ENCODE results near the gene SPOCK1.

SPOCK1 gene

DNA sequence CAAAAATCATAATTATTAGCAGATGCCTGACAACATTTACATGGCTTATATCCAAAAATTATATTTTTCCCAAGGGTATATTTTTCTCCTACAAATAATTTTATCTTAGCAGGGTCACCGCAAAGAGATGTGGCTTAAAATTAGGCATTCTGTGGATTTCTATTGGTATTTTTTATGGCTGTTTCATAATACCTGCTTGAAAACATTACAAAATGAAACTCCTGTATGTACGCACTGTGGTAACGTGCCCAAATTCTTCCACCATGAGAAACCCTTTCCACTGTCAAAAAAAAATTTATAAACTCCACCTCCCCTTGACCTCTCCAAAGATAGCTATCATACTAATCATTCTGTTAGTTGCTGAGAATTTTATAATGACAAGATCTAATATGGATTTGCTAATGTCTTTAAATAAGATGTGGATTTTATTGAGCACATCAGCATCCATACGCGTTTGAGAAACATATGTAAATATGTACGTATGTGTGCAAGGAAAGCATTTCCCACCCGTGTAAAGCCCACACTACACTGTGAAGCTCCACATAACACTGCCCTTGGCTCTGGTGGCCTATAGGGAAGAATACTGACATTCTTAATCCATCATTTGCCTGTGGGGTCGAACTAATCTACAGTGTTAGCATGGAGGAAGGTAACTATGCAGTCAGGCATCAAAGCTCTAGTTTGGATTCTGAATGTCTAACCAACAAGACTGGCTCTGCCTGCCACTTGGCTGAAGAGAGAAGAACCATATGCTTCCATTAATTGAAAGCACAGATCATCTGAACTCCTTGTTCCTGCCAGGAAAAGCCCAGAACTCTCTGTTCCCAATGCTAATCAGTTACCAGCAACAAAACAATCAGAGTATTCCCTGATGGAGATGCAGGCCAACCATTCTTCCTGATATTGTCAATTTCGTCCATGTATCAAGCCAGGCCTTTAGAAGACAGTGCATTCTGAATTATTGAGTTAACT is 244.7 kb downstream of the SPOCK1 start:
- Histone ChIP-seq H3K27ac (no peak overlapping the region), H3K9ac (no peak overlapping the region), H3K79me2 (ENCODE audit: insufficient read depth, low read depth) (no peaks in the 10 kb centered on the region), H3K27me3 (ENCODE audit: insufficient read depth, low read depth) (no peaks in the 10 kb centered on the region), H2AFZ (ENCODE audit: low read depth) (no peak overlapping the region), H3K4me2 (no peak overlapping the region), H3K36me3 (ENCODE audit: insufficient read depth) (no peaks in the 10 kb centered on the region), H3K4me3 (IDR thresholded peaks at IDR 0.05; ENCODE audit: insufficient read depth, low read depth, low read length) (no peak overlapping the region), H4K20me1 (ENCODE audit: insufficient read depth) (no peaks in the 10 kb centered on the region), H3K4me1 (ENCODE audit: low read depth, poor library complexity, severe bottlenecking) (no peaks in the 10 kb centered on the region)
- TF ChIP-seq, protein P1, sequence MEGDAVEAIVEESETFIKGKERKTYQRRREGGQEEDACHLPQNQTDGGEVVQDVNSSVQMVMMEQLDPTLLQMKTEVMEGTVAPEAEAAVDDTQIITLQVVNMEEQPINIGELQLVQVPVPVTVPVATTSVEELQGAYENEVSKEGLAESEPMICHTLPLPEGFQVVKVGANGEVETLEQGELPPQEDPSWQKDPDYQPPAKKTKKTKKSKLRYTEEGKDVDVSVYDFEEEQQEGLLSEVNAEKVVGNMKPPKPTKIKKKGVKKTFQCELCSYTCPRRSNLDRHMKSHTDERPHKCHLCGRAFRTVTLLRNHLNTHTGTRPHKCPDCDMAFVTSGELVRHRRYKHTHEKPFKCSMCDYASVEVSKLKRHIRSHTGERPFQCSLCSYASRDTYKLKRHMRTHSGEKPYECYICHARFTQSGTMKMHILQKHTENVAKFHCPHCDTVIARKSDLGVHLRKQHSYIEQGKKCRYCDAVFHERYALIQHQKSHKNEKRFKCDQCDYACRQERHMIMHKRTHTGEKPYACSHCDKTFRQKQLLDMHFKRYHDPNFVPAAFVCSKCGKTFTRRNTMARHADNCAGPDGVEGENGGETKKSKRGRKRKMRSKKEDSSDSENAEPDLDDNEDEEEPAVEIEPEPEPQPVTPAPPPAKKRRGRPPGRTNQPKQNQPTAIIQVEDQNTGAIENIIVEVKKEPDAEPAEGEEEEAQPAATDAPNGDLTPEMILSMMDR (conservative IDR thresholded peaks at IDR 0.05; ENCODE audit: low read depth, low read length) = no peak

DNA sequence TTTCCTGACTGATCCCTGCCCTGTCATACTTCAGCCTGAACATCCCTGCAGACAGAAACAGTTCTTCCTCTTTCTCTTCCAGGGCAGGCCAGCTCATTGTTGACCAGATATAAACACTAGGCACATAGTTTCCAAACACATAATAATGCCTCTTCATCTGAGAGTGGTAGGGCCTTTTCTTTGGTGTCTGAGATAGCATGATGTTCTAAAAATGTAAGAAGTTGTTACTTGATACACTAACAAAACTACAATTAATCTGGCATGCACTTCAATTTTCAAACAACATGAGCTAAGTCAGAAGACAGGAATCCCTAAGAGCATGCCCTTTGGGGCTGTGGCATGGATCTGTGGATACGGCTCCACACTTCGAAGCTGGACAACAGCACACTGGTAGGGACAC is 246.6 kb downstream of the SPOCK1 start:
- Histone ChIP-seq H2AFZ (ENCODE audit: low read depth) (no peak overlapping the region), H3K79me2 (ENCODE audit: insufficient read depth, low read depth) (no peaks in the 10 kb centered on the region), H3K4me1 (ENCODE audit: low read depth, poor library complexity, severe bottlenecking) (no peaks in the 10 kb centered on the region), H4K20me1 (ENCODE audit: insufficient read depth) (no peaks in the 10 kb centered on the region), H3K27me3 (ENCODE audit: insufficient read depth, low read depth) (no peaks in the 10 kb centered on the region), H3K9ac (no peak overlapping the region), H3K4me3 (IDR thresholded peaks at IDR 0.05; ENCODE audit: insufficient read depth, low read depth, low read length) (no peak overlapping the region), H3K36me3 (ENCODE audit: insufficient read depth) (no peaks in the 10 kb centered on the region), H3K4me2 (no peak overlapping the region), H3K27ac (no peak overlapping the region)
- TF ChIP-seq, protein P1 (conservative IDR thresholded peaks at IDR 0.05; ENCODE audit: low read depth, low read length) = no peak

DNA sequence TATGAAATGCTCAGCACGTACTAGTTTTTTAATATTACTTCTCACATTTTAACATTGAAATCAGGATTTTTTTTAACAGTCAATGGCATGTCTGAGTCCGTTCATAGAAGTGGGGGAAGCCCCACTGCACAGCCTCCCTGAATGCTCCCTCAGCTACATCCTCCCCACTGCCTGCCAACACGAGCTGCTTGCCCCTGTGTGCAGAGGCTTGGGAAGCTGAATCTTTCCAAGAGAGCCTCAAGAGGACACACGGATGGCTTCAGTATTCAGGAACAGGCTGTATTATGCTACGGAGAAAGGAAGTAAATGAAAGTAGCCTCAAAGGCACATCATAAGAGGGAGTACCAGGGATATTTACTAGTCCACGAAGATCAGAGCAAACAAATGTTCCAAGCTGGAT is 248.7 kb downstream of the SPOCK1 start:
- H2AFZ ChIP-seq (ENCODE audit: low read depth) = no peak overlapping the region; the same call in 1 of the 2 replicates
- TF ChIP-seq, protein P1 (conservative IDR thresholded peaks at IDR 0.05; ENCODE audit: low read depth, low read length) = no peak
- no peaks in the 10 kb centered on the region for H3K36me3 ChIP-seq (ENCODE audit: insufficient read depth)
- no peaks in the 10 kb centered on the region for H4K20me1 ChIP-seq (ENCODE audit: insufficient read depth)
- H3K4me3 ChIP-seq (IDR thresholded peaks at IDR 0.05; ENCODE audit: insufficient read depth, low read depth, low read length) = no peak overlapping the region
- no peaks in the 10 kb centered on the region for H3K79me2 ChIP-seq (ENCODE audit: insufficient read depth, low read depth)
- no peaks in the 10 kb centered on the region for H3K4me1 ChIP-seq (ENCODE audit: low read depth, poor library complexity, severe bottlenecking)
- H3K4me2 ChIP-seq = no peak overlapping the region
- no peak overlapping the region for H3K9ac ChIP-seq
- H3K27ac ChIP-seq = no peak overlapping the region
- H3K27me3 ChIP-seq (ENCODE audit: insufficient read depth, low read depth) = no peaks in the 10 kb centered on the region

DNA sequence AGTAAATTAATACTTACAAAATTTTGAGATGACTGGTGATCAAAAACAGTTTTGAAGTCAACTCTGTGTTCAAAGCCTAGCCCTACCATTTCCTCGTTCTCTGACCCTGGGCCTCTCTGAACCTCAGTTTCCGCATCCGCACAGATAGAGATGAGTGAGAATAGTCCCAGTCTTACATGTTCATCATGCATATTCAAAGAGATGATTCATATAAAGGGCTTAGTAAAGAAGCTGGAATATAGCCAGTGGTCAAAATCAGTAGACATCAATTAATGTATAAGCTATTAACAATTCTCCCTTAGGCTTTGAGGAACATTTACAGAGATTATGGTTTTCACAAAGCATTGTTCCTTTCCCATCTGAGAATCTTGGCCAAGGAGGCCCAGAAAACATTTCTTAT is 250.6 kb downstream of the SPOCK1 start:
- TF ChIP-seq, protein P1 (conservative IDR thresholded peaks at IDR 0.05; ENCODE audit: low read depth, low read length) = no peak
- Histone ChIP-seq H3K4me3 (IDR thresholded peaks at IDR 0.05; ENCODE audit: insufficient read depth, low read depth, low read length) (no peak overlapping the region), H3K4me2 (no peak overlapping the region), H3K27ac (no peak overlapping the region), H3K4me1 (ENCODE audit: low read depth, poor library complexity, severe bottlenecking) (no peaks in the 10 kb centered on the region), H2AFZ (ENCODE audit: low read depth) (no peak overlapping the region), H3K36me3 (ENCODE audit: insufficient read depth) (no peaks in the 10 kb centered on the region), H3K79me2 (ENCODE audit: insufficient read depth, low read depth) (no peaks in the 10 kb centered on the region), H3K27me3 (ENCODE audit: insufficient read depth, low read depth) (no peaks in the 10 kb centered on the region), H4K20me1 (ENCODE audit: insufficient read depth) (no peaks in the 10 kb centered on the region), H3K9ac (no peak overlapping the region)
